ENCODE results near the gene CUBN.

The CUBN gene

DNA sequence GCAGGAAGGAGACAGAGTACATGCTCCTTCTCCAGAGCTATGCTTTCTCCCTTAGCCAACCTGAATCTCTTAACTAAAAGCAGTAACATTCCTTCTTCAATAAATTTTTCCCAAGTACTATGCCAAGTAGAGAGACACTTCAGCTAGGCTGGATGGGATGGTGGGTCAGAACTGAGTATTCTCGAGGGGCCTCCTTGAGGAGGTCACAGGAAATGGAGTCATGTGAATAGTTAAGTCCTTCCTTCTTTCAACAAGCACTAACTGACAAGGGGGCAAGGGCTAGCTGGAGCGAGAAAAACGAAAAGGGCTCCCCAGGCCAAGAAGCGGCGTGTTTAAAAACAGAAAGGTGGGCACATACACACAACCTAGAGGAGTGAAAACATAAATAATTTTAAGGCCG, 317.8 kb downstream of the CUBN start:
- no peak for DNase-seq

DNA sequence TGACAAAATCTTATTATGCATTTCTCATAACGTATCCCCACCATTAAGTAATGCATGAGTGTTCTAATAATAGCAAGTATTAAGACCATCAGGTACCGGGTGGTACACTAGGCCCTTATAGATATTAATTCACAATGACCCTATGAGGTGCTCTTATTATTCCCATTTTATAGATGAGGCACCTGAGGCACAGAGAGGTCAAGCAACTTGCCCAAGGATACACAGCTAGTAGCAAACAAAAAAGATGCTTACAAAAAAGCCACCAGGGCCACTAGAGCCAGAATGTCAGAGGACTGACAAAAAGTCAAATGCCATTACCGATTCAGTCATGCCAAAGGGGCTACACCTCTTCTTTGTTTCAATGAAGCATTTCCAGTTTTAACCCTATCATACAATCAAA, 318.3 kb downstream of the CUBN start:
- DNase-seq: no peak

DNA sequence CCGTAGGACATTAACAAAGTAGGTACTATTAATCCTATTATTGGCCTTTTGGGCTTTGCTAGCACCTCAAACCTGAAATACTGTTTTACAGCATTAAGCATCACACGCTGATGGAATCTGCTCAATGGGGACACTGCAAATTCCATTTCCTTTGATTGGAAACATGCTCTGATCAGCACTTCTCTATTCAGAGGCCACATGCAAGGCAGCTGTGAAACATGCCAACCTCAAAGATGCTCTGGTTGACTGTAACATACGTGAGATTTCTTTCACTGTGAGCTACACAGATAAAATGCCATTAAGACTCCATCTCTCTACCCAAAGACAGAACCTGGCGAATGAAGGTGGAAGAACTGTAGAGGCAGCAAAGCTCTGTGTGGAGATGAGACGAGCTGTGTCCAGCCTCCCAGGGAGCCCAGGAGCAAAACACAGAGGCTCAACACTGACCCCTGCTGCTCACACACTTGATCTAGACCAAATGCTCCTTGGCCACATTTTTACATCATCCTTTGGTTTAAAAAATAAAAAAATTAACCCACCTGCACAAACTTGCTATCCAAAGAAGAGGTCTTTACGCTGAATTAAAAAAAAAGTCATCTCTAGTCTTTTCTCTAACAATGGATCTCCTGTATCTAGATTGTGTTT, 320.4 kb downstream of the CUBN start:
- peak; percentile 57 for DNase-seq

DNA sequence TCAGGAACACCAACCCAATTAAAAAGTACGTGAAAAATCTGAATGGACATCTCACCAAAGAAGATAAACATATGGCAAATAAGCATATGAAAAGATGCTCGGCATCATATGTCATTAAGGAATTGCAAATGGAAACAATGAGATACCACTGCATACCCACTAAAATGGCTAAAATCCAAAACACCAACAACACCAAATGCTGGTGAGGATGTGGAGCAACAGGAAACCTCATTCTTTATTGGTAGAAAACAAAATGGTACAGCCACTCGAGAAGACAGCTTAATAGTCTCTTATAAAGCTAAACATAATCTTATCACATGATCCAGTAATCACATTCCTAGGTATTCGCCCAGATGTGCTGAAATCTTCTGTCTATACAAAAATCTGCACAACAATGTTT, 325.5 kb downstream of the CUBN start:
- no peak for DNase-seq

DNA sequence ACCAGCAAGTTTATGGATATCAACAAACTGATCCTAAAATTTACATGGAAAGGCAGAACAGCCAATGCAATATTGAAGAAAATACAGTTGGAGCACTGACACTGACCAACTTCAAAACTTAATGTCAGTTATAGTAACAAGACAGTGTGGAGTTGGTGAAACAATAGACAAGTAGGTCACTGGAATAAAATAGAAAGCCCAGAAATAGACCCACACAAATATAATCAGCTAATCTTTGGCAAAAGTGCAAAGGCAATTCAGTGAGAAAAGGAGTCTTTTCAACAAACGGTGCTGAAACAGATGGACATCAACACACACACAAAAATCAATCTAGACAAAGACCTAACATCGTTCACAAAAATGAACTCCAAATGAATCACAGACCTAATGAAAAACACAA, 326.1 kb downstream of the CUBN start:
- DNase-seq: no peak

DNA sequence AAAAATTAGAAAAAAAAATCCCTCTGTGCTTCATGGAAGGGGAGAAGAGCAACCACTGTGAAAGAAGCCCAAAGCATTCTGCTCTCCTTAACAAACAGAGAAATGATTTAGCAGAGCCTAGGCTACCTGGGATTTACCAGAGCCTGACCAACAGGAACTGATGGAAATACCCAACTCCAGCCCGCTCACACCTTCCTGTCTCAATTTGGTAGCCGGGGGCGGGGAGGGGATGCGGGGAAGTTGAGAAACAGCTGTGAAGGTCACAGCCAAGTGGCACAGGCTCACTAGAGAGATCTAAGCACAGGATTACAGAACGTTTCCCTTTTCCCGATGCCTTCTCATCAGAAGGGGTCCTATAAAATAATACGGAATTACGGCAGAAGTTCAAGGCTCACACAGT, 330.0 kb downstream of the CUBN start:
- DNase-seq: no peak

DNA sequence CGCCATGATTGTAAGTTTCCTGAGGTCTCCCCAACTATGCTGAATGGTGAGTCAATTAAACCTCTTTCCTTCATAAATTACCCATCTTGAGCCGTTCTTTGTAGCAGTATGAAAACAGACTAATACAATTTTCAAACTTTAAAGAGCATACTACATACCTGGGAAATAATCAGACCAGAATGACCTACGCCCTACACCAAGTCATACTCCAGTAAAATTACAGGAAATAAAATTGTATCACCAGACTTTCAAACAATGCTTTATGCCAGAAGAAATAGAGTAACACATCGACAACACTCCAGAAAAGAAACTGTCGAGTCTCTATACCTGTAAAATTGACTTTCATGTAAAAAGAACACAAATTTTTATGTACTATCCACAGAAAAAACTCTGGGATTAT, 331.0 kb downstream of the CUBN start:
- DNase-seq: no peak

DNA sequence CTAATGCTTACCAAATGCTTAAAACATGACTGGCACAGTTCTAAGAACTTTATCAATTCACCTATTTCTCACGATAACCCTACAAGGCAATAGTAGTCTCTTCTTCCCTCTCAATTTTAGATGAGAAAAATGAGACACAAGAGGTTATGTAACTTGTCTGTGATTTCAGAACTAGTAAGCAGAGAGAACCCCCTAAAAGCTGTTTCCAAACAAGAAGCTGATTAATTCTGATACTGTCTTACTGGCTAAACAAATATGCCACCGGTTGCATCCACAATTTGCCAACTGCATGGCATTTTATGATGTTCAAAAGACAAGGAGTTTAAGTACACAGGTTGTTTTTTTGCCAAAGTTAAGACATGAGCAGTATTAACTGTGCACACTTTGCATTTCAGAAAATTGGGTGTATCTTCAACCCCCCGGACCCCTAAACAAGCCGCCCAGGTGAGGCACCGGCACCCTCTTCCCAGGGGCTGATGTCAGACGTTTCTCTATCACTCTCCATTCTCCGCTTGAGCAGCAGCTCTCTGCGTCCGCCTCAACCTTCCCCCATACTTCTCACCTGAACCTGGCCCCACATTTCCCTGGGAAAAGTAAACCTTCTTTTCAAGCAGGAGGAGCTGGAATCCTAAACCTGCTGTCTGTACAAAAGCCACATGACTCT, 334.1 kb downstream of the CUBN start:
- DNase-seq: no peak

DNA sequence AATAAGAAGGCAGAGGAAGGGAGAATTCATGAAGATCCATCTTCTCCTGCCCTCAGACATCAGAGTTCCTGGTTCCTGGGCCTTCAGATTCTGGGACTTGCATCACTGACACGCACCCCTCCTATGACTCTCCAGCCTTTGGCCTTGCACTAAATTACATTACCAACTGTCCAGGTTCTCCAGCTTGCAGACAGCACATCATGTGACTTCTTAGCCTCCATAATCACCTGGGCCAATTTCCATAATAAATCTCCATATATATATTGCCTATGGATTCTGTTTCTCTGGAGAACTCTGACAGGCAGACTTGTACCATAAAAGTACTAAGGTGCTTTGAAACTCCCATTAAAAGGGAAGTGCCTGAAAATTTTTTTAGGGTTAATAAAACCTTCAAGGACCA, 335.6 kb downstream of the CUBN start:
- no peak for DNase-seq

DNA sequence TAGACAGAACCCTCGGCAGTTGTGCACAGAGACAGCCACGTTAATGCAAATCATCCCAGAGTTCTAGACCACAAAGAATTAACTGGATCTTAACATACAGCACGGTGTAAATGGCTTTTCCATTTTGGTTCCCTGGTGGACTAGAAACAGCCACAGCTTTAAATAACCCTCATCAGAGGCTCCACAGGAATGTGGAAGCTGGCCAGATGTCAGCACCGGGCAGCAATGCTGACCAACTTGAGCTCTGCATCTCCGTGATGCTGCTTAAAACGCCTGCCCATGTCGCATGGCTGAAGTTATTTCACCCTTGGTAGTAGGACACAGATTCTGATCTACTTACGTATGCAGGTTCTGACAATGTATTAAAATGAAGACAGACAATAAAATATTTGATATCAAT, 336.9 kb downstream of the CUBN start:
- DNase-seq: no peak

DNA sequence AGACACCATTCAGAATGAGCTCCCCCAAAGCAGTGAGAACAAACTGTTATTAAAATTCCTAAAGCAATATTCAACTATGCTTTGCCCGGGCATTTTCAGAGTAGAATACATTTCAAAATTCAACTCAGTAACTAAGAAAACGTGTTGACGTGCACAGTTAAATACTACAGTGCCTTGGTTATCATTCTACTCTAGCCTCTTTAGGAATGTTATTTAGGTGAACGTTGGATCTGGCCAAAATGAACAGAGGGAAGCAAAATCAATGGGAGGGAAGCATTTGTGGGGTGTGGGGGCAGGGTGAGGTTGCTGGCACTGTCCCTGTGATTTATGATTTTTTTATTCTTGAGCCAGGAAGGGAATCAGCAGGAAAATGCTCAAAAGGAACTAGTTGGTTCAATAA, 339.8 kb downstream of the CUBN start:
- no peak for DNase-seq

DNA sequence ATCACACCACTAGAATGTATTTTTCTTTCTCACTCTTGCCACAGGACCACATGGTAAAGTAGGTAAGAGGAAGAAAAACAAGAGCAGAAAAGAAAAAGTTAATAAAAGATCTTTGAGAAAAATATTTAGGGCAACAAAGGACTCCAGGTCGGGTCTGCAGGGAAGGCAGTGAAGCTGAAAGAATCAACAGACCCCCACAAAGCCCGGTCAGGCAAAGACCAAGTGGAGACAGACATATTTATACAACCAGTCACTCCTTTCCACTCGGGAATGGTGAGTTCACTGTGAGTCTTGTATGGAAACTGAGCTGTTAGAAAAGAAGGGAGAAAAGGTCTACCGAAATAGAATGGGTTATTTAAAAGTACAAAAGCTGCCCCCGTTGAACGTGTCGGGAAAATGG, 340.4 kb downstream of the CUBN start:
- DNase-seq: no peak

DNA sequence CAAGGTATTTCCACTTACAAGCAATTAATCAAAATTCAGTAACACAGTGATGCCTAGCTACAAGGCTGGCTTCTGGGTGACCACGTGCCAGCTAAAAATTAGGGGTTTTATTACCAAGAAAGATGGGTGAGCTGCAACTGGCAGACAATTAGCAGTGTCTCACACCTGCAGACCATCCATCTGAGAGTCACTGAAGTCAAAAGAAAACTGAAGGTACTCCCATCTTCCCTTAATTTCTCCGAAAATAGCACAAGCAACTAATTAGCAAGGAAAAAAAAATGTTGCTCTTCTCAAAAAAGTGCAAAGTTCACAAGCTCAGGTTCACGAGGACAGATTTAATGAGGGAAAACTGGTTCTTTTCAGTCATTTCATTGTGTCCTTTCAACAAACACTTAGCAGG, 340.8 kb downstream of the CUBN start:
- no peak for DNase-seq

DNA sequence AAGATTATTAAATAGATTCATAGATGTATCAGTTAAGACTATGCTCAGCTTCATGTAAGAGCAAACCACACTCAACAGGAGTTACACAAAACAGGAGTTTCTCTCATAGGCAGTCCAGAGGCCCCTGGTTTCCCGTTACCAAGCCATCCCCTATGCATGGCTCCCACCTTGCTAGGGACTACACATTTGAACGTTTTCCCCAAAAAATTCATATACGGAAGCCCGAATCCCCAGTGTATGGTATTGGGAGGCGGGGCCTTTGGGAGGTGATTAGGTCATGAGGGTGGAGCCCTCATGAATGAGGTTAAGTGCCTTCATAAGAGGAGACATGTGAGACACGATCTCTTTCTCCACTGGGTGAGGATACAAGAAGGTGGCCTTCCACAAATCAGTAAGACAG, 341.5 kb downstream of the CUBN start:
- no peak for DNase-seq

DNA sequence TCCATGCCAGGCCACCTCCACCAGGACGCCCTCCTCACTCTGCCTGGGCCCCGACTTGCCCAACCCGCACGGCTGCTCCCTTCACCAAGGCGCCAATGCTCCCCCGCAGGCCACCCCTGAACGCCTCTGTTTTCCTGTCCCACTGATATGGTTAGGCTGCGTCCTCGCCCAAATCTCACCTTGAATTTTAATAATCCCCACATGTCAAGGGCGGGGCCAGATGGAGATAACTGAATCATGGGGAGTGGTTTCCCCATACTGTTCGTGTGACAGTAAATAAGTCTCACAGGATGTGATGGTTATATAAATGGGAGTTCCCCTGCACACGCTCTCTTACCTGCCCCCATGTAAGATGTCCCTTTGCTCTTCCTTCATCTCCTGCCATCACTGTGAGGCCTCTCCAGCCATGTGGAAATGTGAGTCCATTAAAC, 342.2 kb downstream of the CUBN start:
- peak; percentile 42 for DNase-seq

DNA sequence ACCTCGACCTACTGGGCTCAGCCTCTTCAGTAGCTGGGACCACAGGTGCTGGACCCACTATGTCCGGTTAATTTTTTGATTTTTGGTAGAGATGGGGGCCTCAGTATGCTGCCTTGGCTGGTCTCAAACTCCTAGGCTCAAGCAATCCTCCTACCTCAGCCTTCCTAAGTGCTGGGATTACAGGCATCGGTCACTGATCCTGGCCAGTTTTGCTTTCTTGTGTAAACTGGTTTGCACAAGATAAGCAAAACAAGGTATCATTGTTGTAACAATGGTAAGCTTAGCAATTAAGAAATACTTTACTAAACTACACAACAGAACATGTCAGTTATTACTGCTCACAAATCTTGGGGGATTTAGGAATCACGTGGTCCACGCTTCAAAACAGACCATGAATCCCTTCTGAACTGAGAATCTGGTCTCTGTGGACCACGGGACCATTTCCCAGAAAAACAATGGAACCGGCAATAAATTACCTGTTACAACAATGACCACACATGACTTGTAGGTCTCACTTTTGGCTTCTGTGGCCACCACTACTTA, 349.2 kb downstream of the CUBN start:
- DNase-seq: no peak

DNA sequence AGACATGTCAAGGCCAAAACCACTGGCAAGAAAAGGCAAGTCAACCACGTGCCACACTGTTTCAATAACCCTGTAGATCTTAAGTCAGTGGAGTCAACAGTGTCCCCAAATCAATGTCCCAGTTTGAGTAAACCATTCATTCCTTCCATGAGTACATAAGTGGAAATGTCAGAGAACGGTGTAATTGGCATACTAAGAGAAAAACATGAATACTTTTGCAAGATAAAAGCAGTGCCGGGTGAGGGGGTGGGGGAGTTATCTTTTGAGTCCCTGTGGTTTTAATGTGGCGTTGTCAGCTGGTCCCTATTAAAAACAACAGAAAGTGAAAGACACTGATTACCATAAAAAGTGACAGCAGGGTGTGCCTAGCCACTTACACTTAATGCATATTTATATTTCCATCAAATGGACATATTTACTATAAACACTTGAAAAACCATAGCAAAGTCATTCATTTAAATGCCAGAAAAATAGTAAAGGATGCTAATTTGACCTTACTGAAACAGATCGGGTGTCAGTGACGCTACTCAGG, 350.2 kb downstream of the CUBN start:
- DNase-seq: peak; percentile 56

DNA sequence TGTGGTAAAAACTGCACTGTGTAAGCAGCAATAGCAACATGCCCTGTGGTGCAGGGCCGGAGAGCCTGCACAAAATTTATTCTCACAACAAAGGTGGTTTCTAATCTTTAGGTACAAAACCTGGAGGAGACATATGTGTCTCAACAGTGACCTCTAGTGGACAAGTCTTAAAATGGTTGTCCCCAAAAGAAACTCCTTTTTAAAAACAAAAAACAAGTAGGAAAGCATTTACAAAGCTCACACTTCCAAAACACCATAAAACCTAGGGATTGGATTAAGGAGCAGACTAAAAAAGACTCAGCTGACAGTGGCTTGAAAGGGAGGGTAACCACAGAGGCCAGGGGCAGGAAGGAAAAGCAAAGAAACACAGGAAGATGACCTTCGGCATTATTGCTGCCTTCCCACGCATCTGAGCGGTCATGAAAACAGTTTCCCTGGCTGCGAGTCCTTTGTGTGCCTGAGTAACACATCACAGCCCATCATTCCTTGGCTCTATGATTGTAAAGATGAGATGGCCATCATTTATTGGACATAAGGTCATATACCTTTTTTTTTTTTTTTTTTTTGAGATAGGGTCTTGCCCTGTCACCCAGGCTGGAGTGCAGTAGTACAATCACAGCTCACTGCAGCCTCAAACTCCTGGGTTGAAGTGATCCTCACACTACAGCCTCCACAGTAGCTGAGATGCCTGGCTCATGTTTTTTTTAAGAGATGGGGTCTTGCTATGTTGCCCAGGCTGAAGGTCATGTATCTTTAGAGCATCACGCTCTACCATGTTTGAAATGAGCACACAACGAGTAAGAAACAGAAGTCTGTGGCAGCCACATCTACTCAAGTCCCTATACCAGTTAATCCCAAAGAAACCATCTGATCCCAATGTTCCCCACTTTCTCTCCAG, 351.9 kb downstream of the CUBN start:
- DNase-seq: no peak

DNA sequence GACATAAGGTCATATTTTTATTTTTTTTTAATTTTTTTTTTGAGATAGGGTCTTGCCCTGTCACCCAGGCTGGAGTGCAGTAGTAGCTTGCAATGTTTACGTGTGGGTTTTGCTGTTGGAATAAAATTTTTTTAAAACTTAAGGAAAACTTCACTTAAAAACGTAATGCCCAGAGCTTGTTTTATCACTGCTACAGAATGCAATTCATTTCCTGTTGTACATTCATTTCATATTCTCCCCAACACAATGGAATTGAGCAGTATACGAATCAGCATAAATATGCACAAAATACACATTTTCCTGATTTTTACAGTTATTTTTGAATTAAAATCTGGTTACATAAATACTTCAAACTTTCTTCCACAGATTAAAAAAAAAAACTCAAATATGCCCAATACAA, 352.7 kb downstream of the CUBN start:
- no peak for DNase-seq

Measured in stimulated activated CD4-positive, alpha-beta T cell treated with anti-CD3 and anti-CD28 coated beads, Interleukin-12 subunit alpha, Interleukin-12 subunit beta, amount 100 ng/mL, for 4 hours (primary cell).